ENCODE results near the gene CHCHD6. TPM values are rescaled to one million over a fixed set of nuclear protein-coding genes. Genes with fewer than 3 reads are reported as not detected.

CHCHD6 gene
- total and polyA plus RNA-seq, 2 donors = 10.5 to 14.2 TPM

- Histone ChIP-seq H3K4me1 (ENCODE audit: control insufficient read depth in 2 of 2, insufficient read depth in 2 of 2, low read length in 2 of 2) (peaks cover 0 to 7% of the 10 kb centered on the region in 2 donors), H3K27ac (ENCODE audit: low read depth in 1 of 2, low read length in 1 of 2) (no peak overlapping the region)
- 98% methylated on average over 2 of the region's 2 CpGs for WGBS
These were observed 220.4 kb downstream of the CHCHD6 start for GRCh38 chr3:126924458-126924857.

GRCh38 chr3:126925411-126926171 is 221.6 kb downstream of the CHCHD6 start:
- Histone ChIP-seq H3K27me3 (ENCODE audit: control insufficient read depth in 2 of 2, insufficient read depth in 1 of 2, low read length in 1 of 2) (no peaks in the 10 kb centered on the region), H3K27ac (ENCODE audit: low read depth in 1 of 2, low read length in 1 of 2) (no peak overlapping the region), H3K36me3 (ENCODE audit: control insufficient read depth in 2 of 2, insufficient read depth in 2 of 2, low read length in 1 of 2) (no peaks in the 10 kb centered on the region), H3K9me3 (ENCODE audit: control insufficient read depth in 2 of 2, insufficient read depth in 1 of 2, low read length in 1 of 2) (peaks cover 0 to 2% of the 10 kb centered on the region in 2 donors), H3K4me1 (ENCODE audit: control insufficient read depth in 2 of 2, insufficient read depth in 2 of 2, low read length in 2 of 2) (peaks cover 0 to 7% of the 10 kb centered on the region in 2 donors), H3K4me3 (ENCODE audit: low read length in 2 of 2) (no peak overlapping the region)
- 91% methylated on average over 14 of the region's 14 CpGs for WGBS
- no peak for DNase-seq (ENCODE audit: low read depth in 6 of 9, low spot score in 9 of 9)

More at GRCh38 chr3:126924458-126924857, 220.4 kb downstream of the CHCHD6 start:
- no peak overlapping the region for H3K4me3 ChIP-seq (ENCODE audit: low read length in 2 of 2)
- peaks cover 0 to 2% of the 10 kb centered on the region in 2 donors for H3K9me3 ChIP-seq (ENCODE audit: control insufficient read depth in 2 of 2, insufficient read depth in 1 of 2, low read length in 1 of 2)
- no peaks in the 10 kb centered on the region for H3K27me3 ChIP-seq (ENCODE audit: control insufficient read depth in 2 of 2, insufficient read depth in 1 of 2, low read length in 1 of 2)
- DNase-seq (ENCODE audit: low read depth in 6 of 9, low spot score in 9 of 9) = no peak
- H3K36me3 ChIP-seq (ENCODE audit: control insufficient read depth in 2 of 2, insufficient read depth in 2 of 2, low read length in 1 of 2) = no peaks in the 10 kb centered on the region

- Histone ChIP-seq H3K9me3 (ENCODE audit: control insufficient read depth in 2 of 2, insufficient read depth in 1 of 2, low read length in 1 of 2) (no peaks in the 10 kb centered on the region), H3K4me3 (ENCODE audit: low read length in 2 of 2) (no peak overlapping the region), H3K27ac (ENCODE audit: low read depth in 1 of 2, low read length in 1 of 2) (no peak overlapping the region), H3K36me3 (ENCODE audit: control insufficient read depth in 2 of 2, insufficient read depth in 2 of 2, low read length in 1 of 2) (no peaks in the 10 kb centered on the region), H3K4me1 (ENCODE audit: control insufficient read depth in 2 of 2, insufficient read depth in 2 of 2, low read length in 2 of 2) (peaks cover 0 to 7% of the 10 kb centered on the region in 2 donors), H3K27me3 (ENCODE audit: control insufficient read depth in 2 of 2, insufficient read depth in 1 of 2, low read length in 1 of 2) (no peaks in the 10 kb centered on the region)
- WGBS = 96% methylated on average over 11 of the region's 11 CpGs
- no peak for DNase-seq (ENCODE audit: low read depth in 6 of 9, low spot score in 9 of 9)
These were observed 222.8 kb downstream of the CHCHD6 start for GRCh38 chr3:126926684-126927400.

- WGBS = 95% methylated on average over 4 of the region's 4 CpGs
- no peak overlapping the region for H3K27ac ChIP-seq (ENCODE audit: low read depth in 1 of 2, low read length in 1 of 2)
These were observed 223.3 kb downstream of the CHCHD6 start for GRCh38 chr3:126927401-126927750.

GRCh38 chr3:126927846-126928245 is 223.8 kb downstream of the CHCHD6 start:
- H3K27ac ChIP-seq (ENCODE audit: low read depth in 1 of 2, low read length in 1 of 2) = no peak overlapping the region
- no peak overlapping the region for H3K4me3 ChIP-seq (ENCODE audit: low read length in 2 of 2)
- H3K9me3 ChIP-seq (ENCODE audit: control insufficient read depth in 2 of 2, insufficient read depth in 1 of 2, low read length in 1 of 2) = no peaks in the 10 kb centered on the region
- 97% methylated on average over 6 of the region's 6 CpGs for WGBS
- no peaks in the 10 kb centered on the region for H3K27me3 ChIP-seq (ENCODE audit: control insufficient read depth in 2 of 2, insufficient read depth in 1 of 2, low read length in 1 of 2)
- peaks cover 0 to 9% of the 10 kb centered on the region in 2 donors for H3K4me1 ChIP-seq (ENCODE audit: control insufficient read depth in 2 of 2, insufficient read depth in 2 of 2, low read length in 2 of 2)
- no peak for DNase-seq (ENCODE audit: low read depth in 6 of 9, low spot score in 9 of 9)
- H3K36me3 ChIP-seq (ENCODE audit: control insufficient read depth in 2 of 2, insufficient read depth in 2 of 2, low read length in 1 of 2) = no peaks in the 10 kb centered on the region

More at GRCh38 chr3:126927401-126927750, 223.3 kb downstream of the CHCHD6 start:
- Histone ChIP-seq H3K4me1 (ENCODE audit: control insufficient read depth in 2 of 2, insufficient read depth in 2 of 2, low read length in 2 of 2) (peaks cover 0 to 9% of the 10 kb centered on the region in 2 donors), H3K36me3 (ENCODE audit: control insufficient read depth in 2 of 2, insufficient read depth in 2 of 2, low read length in 1 of 2) (no peaks in the 10 kb centered on the region), H3K27me3 (ENCODE audit: control insufficient read depth in 2 of 2, insufficient read depth in 1 of 2, low read length in 1 of 2) (no peaks in the 10 kb centered on the region), H3K9me3 (ENCODE audit: control insufficient read depth in 2 of 2, insufficient read depth in 1 of 2, low read length in 1 of 2) (no peaks in the 10 kb centered on the region), H3K4me3 (ENCODE audit: low read length in 2 of 2) (no peak overlapping the region)
- DNase-seq (ENCODE audit: low read depth in 6 of 9, low spot score in 9 of 9) = no peak

GRCh38 chr3:126928921-126929474 is 225.0 kb downstream of the CHCHD6 start:
- Histone ChIP-seq H3K9me3 (ENCODE audit: control insufficient read depth in 2 of 2, insufficient read depth in 1 of 2, low read length in 1 of 2) (no peaks in the 10 kb centered on the region), H3K4me1 (ENCODE audit: control insufficient read depth in 2 of 2, insufficient read depth in 2 of 2, low read length in 2 of 2) (peaks cover 0 to 9% of the 10 kb centered on the region in 2 donors), H3K4me3 (ENCODE audit: low read length in 2 of 2) (no peak overlapping the region), H3K27me3 (ENCODE audit: control insufficient read depth in 2 of 2, insufficient read depth in 1 of 2, low read length in 1 of 2) (no peaks in the 10 kb centered on the region), H3K27ac (ENCODE audit: low read depth in 1 of 2, low read length in 1 of 2) (no peak overlapping the region), H3K36me3 (ENCODE audit: control insufficient read depth in 2 of 2, insufficient read depth in 2 of 2, low read length in 1 of 2) (no peaks in the 10 kb centered on the region)
- no peak for DNase-seq (ENCODE audit: low read depth in 6 of 9, low spot score in 9 of 9)
- WGBS = 74% methylated on average over 3 of the region's 3 CpGs

GRCh38 chr3:126930936-126931600 is 227.0 kb downstream of the CHCHD6 start:
- no peak for DNase-seq (ENCODE audit: low read depth in 6 of 9, low spot score in 9 of 9)
- Histone ChIP-seq H3K4me3 (ENCODE audit: low read length in 2 of 2) (no peak overlapping the region), H3K4me1 (ENCODE audit: control insufficient read depth in 2 of 2, insufficient read depth in 2 of 2, low read length in 2 of 2) (peaks cover 0 to 3% of the 10 kb centered on the region in 2 donors), H3K36me3 (ENCODE audit: control insufficient read depth in 2 of 2, insufficient read depth in 2 of 2, low read length in 1 of 2) (no peaks in the 10 kb centered on the region), H3K9me3 (ENCODE audit: control insufficient read depth in 2 of 2, insufficient read depth in 1 of 2, low read length in 1 of 2) (no peaks in the 10 kb centered on the region), H3K27me3 (ENCODE audit: control insufficient read depth in 2 of 2, insufficient read depth in 1 of 2, low read length in 1 of 2) (no peaks in the 10 kb centered on the region), H3K27ac (ENCODE audit: low read depth in 1 of 2, low read length in 1 of 2) (no peak overlapping the region)
- WGBS = 97% methylated on average over 15 of the region's 15 CpGs

- Histone ChIP-seq H3K27ac (ENCODE audit: low read depth in 1 of 2, low read length in 1 of 2) (no peak overlapping the region), H3K4me1 (ENCODE audit: control insufficient read depth in 2 of 2, insufficient read depth in 2 of 2, low read length in 2 of 2) (peaks cover 0 to 3% of the 10 kb centered on the region in 2 donors), H3K36me3 (ENCODE audit: control insufficient read depth in 2 of 2, insufficient read depth in 2 of 2, low read length in 1 of 2) (no peaks in the 10 kb centered on the region), H3K4me3 (ENCODE audit: low read length in 2 of 2) (no peak overlapping the region), H3K9me3 (ENCODE audit: control insufficient read depth in 2 of 2, insufficient read depth in 1 of 2, low read length in 1 of 2) (no peaks in the 10 kb centered on the region), H3K27me3 (ENCODE audit: control insufficient read depth in 2 of 2, insufficient read depth in 1 of 2, low read length in 1 of 2) (no peaks in the 10 kb centered on the region)
- no peak for DNase-seq (ENCODE audit: low read depth in 6 of 9, low spot score in 9 of 9)
- 97% methylated on average over 9 of the region's 9 CpGs for WGBS
These were observed 227.8 kb downstream of the CHCHD6 start for GRCh38 chr3:126931806-126932187.
